Measurements from ENCODE around the gene ERP29. TPM values are rescaled to one million over a fixed set of nuclear protein-coding genes. Genes with fewer than 3 reads are reported as not detected.
A peak's percentile ranks its signal among the peaks of the same experiment; 100 is the strongest.

ERP29 gene
- total and polyA plus RNA-seq, 2 of the 13 experiments (the other 11 are each of a cell fraction or from before 2014, with no cell fraction given), result 111 to 147 TPM

DNA sequence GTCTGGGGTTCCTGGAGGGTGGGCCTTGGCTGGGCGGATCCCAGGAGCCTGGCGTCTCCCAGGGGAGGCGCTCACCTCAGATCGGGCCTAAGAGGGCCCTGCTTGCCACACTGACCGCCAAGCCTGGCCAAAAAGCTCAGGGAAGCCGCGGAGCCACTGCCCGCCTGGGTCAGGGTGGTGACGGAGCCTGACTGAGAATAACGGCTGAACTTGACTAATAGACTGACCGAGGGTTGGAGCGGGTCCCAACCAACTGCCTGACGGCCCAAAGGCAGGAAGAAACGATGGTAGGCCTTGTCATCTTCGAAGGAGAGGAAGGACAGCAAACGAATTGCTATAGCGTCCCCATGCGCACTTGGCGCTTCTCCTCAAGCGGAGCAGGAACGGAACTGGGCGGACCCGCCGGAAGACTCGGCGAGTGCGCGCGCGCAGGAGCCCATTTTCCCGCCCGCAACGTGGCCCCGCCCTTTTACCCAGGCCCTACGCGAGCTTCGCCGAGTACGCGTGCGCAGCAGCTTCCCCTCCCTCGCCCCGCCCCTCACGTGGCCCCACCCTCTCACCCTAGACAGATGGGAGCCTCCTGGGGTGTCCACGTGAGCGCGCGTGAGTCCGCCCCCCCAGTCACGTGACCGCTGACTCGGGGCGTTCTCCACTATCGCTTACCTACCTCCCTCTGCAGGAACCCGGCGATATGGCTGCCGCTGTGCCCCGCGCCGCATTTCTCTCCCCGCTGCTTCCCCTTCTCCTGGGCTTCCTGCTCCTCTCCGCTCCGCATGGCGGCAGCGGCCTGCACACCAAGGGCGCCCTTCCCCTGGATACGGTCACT is at the start of gene ERP29, which contains the start of gene TMEM116 (continued):
- TF ChIP-seq, protein P1, sequence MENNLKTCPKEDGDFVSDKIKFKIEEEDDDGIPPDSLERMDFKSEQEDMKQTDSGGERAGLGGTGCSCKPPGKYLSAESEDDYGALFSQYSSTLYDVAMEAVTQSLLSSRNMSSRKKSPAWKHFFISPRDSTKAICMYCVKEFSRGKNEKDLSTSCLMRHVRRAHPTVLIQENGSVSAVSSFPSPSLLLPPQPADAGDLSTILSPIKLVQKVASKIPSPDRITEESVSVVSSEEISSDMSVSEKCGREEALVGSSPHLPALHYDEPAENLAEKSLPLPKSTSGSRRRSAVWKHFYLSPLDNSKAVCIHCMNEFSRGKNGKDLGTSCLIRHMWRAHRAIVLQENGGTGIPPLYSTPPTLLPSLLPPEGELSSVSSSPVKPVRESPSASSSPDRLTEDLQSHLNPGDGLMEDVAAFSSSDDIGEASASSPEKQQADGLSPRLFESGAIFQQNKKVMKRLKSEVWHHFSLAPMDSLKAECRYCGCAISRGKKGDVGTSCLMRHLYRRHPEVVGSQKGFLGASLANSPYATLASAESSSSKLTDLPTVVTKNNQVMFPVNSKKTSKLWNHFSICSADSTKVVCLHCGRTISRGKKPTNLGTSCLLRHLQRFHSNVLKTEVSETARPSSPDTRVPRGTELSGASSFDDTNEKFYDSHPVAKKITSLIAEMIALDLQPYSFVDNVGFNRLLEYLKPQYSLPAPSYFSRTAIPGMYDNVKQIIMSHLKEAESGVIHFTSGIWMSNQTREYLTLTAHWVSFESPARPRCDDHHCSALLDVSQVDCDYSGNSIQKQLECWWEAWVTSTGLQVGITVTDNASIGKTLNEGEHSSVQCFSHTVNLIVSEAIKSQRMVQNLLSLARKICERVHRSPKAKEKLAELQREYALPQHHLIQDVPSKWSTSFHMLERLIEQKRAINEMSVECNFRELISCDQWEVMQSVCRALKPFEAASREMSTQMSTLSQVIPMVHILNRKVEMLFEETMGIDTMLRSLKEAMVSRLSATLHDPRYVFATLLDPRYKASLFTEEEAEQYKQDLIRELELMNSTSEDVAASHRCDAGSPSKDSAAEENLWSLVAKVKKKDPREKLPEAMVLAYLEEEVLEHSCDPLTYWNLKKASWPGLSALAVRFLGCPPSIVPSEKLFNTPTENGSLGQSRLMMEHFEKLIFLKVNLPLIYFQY (CRISPR knock-in tag; IDR thresholded peaks at IDR 0.05; ENCODE audit: borderline replicate concordance), result 0 out of 2 replicates have a peak, but pooled peaks have one; percentile 51
- TF ChIP-seq SRSF1 (optimal IDR thresholded peaks at IDR 0.05; ENCODE audit: low read depth, low read length) (no peak), ZNF44 (CRISPR knock-in tag; IDR thresholded peaks at IDR 0.05) (no peak), ZNF432 (CRISPR knock-in tag; IDR thresholded peaks at IDR 0.05; ENCODE audit: borderline replicate concordance) (no peak; the same call in 1 of the 2 replicates), HOXA7 (CRISPR knock-in tag; IDR thresholded peaks at IDR 0.05) (no peak), ZNF552 (CRISPR knock-in tag; IDR thresholded peaks at IDR 0.05; ENCODE audit: borderline replicate concordance) (no peak; the same call in 1 of the 2 replicates), ZC3H4 (CRISPR knock-in tag; IDR thresholded peaks at IDR 0.05; ENCODE audit: borderline replicate concordance) (no peak; the same call in none of the 2 replicates)
- TF ChIP-seq, protein P2, sequence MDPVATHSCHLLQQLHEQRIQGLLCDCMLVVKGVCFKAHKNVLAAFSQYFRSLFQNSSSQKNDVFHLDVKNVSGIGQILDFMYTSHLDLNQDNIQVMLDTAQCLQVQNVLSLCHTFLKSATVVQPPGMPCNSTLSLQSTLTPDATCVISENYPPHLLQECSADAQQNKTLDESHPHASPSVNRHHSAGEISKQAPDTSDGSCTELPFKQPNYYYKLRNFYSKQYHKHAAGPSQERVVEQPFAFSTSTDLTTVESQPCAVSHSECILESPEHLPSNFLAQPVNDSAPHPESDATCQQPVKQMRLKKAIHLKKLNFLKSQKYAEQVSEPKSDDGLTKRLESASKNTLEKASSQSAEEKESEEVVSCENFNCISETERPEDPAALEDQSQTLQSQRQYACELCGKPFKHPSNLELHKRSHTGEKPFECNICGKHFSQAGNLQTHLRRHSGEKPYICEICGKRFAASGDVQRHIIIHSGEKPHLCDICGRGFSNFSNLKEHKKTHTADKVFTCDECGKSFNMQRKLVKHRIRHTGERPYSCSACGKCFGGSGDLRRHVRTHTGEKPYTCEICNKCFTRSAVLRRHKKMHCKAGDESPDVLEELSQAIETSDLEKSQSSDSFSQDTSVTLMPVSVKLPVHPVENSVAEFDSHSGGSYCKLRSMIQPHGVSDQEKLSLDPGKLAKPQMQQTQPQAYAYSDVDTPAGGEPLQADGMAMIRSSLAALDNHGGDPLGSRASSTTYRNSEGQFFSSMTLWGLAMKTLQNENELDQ (CRISPR knock-in tag; IDR thresholded peaks at IDR 0.05; ENCODE audit: borderline replicate concordance), result no peak
- TF ChIP-seq, protein P3, sequence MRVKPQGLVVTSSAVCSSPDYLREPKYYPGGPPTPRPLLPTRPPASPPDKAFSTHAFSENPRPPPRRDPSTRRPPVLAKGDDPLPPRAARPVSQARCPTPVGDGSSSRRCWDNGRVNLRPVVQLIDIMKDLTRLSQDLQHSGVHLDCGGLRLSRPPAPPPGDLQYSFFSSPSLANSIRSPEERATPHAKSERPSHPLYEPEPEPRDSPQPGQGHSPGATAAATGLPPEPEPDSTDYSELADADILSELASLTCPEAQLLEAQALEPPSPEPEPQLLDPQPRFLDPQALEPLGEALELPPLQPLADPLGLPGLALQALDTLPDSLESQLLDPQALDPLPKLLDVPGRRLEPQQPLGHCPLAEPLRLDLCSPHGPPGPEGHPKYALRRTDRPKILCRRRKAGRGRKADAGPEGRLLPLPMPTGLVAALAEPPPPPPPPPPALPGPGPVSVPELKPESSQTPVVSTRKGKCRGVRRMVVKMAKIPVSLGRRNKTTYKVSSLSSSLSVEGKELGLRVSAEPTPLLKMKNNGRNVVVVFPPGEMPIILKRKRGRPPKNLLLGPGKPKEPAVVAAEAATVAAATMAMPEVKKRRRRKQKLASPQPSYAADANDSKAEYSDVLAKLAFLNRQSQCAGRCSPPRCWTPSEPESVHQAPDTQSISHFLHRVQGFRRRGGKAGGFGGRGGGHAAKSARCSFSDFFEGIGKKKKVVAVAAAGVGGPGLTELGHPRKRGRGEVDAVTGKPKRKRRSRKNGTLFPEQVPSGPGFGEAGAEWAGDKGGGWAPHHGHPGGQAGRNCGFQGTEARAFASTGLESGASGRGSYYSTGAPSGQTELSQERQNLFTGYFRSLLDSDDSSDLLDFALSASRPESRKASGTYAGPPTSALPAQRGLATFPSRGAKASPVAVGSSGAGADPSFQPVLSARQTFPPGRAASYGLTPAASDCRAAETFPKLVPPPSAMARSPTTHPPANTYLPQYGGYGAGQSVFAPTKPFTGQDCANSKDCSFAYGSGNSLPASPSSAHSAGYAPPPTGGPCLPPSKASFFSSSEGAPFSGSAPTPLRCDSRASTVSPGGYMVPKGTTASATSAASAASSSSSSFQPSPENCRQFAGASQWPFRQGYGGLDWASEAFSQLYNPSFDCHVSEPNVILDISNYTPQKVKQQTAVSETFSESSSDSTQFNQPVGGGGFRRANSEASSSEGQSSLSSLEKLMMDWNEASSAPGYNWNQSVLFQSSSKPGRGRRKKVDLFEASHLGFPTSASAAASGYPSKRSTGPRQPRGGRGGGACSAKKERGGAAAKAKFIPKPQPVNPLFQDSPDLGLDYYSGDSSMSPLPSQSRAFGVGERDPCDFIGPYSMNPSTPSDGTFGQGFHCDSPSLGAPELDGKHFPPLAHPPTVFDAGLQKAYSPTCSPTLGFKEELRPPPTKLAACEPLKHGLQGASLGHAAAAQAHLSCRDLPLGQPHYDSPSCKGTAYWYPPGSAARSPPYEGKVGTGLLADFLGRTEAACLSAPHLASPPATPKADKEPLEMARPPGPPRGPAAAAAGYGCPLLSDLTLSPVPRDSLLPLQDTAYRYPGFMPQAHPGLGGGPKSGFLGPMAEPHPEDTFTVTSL (CRISPR knock-in tag; IDR thresholded peaks at IDR 0.05; ENCODE audit: borderline replicate concordance), result no peak; the same call in 1 of the 2 replicates
- TF ChIP-seq, protein P4, sequence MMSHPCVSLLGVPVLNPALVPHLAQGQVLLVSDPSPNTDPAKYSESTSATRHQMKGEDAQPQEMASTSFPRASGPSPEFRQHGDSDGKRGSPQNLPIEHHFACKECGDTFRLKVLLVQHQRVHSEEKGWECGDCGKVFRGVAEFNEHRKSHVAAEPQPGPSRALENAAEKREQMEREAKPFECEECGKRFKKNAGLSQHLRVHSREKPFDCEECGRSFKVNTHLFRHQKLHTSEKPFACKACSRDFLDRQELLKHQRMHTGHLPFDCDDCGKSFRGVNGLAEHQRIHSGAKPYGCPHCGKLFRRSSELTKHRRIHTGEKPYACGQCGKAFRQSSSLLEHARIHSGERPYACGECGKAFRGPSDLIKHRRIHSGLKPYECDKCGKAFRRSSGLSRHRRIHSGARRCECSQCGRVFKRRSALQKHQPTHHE (CRISPR knock-in tag; IDR thresholded peaks at IDR 0.05; ENCODE audit: borderline replicate concordance), result no peak; the same call in none of the 2 replicates
